Activated CD4-positive, alpha-beta memory T cell treated with anti-CD3 and anti-CD28 coated beads, Interleukin-2, amount 10 ng/mL, durations not matched to agents 7 days and 5 days (primary cell): ENCODE data around the gene SEMA4D. TPM values are rescaled to one million over a fixed set of nuclear protein-coding genes. Genes with fewer than 3 reads are reported as not detected.
A peak's percentile ranks its signal among the peaks of the same experiment; 100 is the strongest.

Experiments
- CTCF ChIA-PET: fragments of 350-600 bp; sonication (Branson Sonifier 250); formaldehyde crosslinking; loops from one replicate; lab custom pipeline; 2021; ENCODE audit warnings: antibody characterized with exemption, inconsistent platforms; lab: Charles Lee
- POLR2A ChIA-PET: fragments of 350-600 bp; sonication (Branson Sonifier 250); formaldehyde crosslinking; loops from one replicate; lab custom pipeline; 2021; ENCODE audit warnings: antibody characterized with exemption; lab: Charles Lee
- DNase-seq: peaks from one replicate; pipeline ENCODE4 v3.0.0-alpha.2; 2020
- H3K27ac Mint-ChIP-seq: one replicate; pipeline ENCODE4 v1.8.0; 2021; ENCODE audit warnings: mild to moderate bottlenecking, mixed read lengths
- H3K27me3 Mint-ChIP-seq: one replicate; pipeline ENCODE4 v1.8.0; 2021; ENCODE audit warnings: mixed read lengths
- H3K36me3 Mint-ChIP-seq: one replicate; pipeline ENCODE4 v1.8.0; 2021; ENCODE audit warnings: low read depth, mixed read lengths
- H3K4me1 Mint-ChIP-seq: one replicate; pipeline ENCODE4 v1.8.0; 2021; ENCODE audit warnings: mixed read lengths
- H3K4me3 Mint-ChIP-seq: one replicate; pipeline ENCODE4 v1.8.0; 2021; ENCODE audit warnings: mild to moderate bottlenecking, mixed read lengths
- H3K9me3 Mint-ChIP-seq: one replicate; pipeline ENCODE4 v1.8.0; 2021; ENCODE audit warnings: mixed read lengths
- total RNA-seq, 2 experiments: library from RNA; stranded (reverse); gene quantifications; one replicate each; pipeline ENCODE4 v1.2.3, GENCODE V29; 2021

Gene SEMA4D
- total RNA-seq, 2 experiments from 2014 or later, result 339 to 350 TPM

GRCh38 chr9:89536600-89536999 lies 38.7 kb upstream of the SEMA4D start:
- CTCF ChIA-PET, result interaction anchor here (1.4 to 2.6 kb wide), 5 partner anchors 12 to 119 kb away, joined by 3 to 33 read pairs (median 6); no protein-coding TSS in a partner anchor
- Mint-ChIP-seq H3K36me3 (no peaks in the 10 kb centered on the region), H3K4me1 (peaks cover 78% of the 10 kb centered on the region), H3K27ac (peak overlapping the region; percentile 90), H3K27me3 (no peaks in the 10 kb centered on the region), H3K9me3 (no peaks in the 10 kb centered on the region), H3K4me3 (peak overlapping the region; percentile 61)
- peak; percentile 55 for DNase-seq
- POLR2A ChIA-PET, result interaction anchor here (0.7 to 11.6 kb wide), 17 partner anchors 9 to 223 kb away, joined by 3 to 124 read pairs (median 4); no protein-coding TSS in a partner anchor

- H3K27me3 Mint-ChIP-seq, result no peaks in the 10 kb centered on the region
- H3K4me3 Mint-ChIP-seq, result peak overlapping the region; percentile 53
- peak overlapping the region; percentile 90 for H3K27ac Mint-ChIP-seq
- ChIA-PET CTCF (interaction anchor here (1.4 to 2.6 kb wide), 5 partner anchors 12 to 118 kb away, joined by 3 to 33 read pairs (median 6); no protein-coding TSS in a partner anchor), POLR2A (interaction anchor here (0.7 to 11.6 kb wide), 15 partner anchors 9 to 223 kb away, joined by 3 to 124 read pairs (median 4); no protein-coding TSS in a partner anchor)
- H3K9me3 Mint-ChIP-seq, result no peaks in the 10 kb centered on the region
- H3K4me1 Mint-ChIP-seq, result peaks cover 81% of the 10 kb centered on the region
- H3K36me3 Mint-ChIP-seq, result no peaks in the 10 kb centered on the region
- peak; percentile 24 for DNase-seq
Measured at GRCh38 chr9:89536145-89536574, 38.2 kb upstream of the SEMA4D start.

- H3K27me3 Mint-ChIP-seq, result no peaks in the 10 kb centered on the region
- ChIA-PET POLR2A (interaction anchor here (0.8 to 11.6 kb wide), 12 partner anchors 8 to 217 kb away, joined by 3 to 124 read pairs (median 5); no protein-coding TSS in a partner anchor), CTCF (interaction anchor here (1.4 to 2.6 kb wide), 5 partner anchors 13 to 118 kb away, joined by 3 to 33 read pairs (median 6); no protein-coding TSS in a partner anchor)
- no peaks in the 10 kb centered on the region for H3K36me3 Mint-ChIP-seq
- H3K27ac Mint-ChIP-seq, result peak overlapping the region; percentile 90
- no peak for DNase-seq
- no peak overlapping the region for H3K4me3 Mint-ChIP-seq
- peaks cover 87% of the 10 kb centered on the region for H3K4me1 Mint-ChIP-seq
- no peaks in the 10 kb centered on the region for H3K9me3 Mint-ChIP-seq
Measured at GRCh38 chr9:89535461-89535860, 37.5 kb upstream of the SEMA4D start.

GRCh38 chr9:89534515-89535287 lies 36.8 kb upstream of the SEMA4D start:
- Mint-ChIP-seq H3K27me3 (no peaks in the 10 kb centered on the region), H3K9me3 (no peaks in the 10 kb centered on the region), H3K36me3 (no peaks in the 10 kb centered on the region), H3K4me3 (peak overlapping the region; percentile 19), H3K4me1 (peaks cover 95% of the 10 kb centered on the region), H3K27ac (peak overlapping the region; percentile 90)
- CTCF ChIA-PET, result interaction anchor here (0.8 to 2.2 kb wide), 4 partner anchors 9 to 117 kb away, joined by 3 to 8 read pairs (median 4); no protein-coding TSS in a partner anchor
- DNase-seq, result no peak
- POLR2A ChIA-PET, result interaction anchor here (0.8 to 11.6 kb wide), 9 partner anchors 7 to 216 kb away, joined by 3 to 124 read pairs (median 9); no protein-coding TSS in a partner anchor

- H3K4me1 Mint-ChIP-seq, result peaks cover 94% of the 10 kb centered on the region
- H3K27ac Mint-ChIP-seq, result peak overlapping the region; percentile 4
- no peak overlapping the region for H3K4me3 Mint-ChIP-seq
- DNase-seq, result no peak
- H3K36me3 Mint-ChIP-seq, result peaks cover under 1% of the 10 kb centered on the region
- ChIA-PET POLR2A (interaction anchor here (1.4 to 11.6 kb wide), 3 partner anchors 12 to 107 kb away, joined by 4 to 124 read pairs (median 9); no protein-coding TSS in a partner anchor), CTCF (interaction anchor here (1.1 to 1.7 kb wide), 2 partner anchors 8 to 16 kb away, joined by 3 to 8 read pairs; no protein-coding TSS in a partner anchor)
- H3K27me3 Mint-ChIP-seq, result no peaks in the 10 kb centered on the region
- H3K9me3 Mint-ChIP-seq, result peaks cover under 1% of the 10 kb centered on the region
Measured at GRCh38 chr9:89533411-89534095, 35.6 kb upstream of the SEMA4D start.

GRCh38 chr9:89532944-89533343 lies 35.0 kb upstream of the SEMA4D start:
- Mint-ChIP-seq H3K27me3 (no peaks in the 10 kb centered on the region), H3K27ac (peak overlapping the region; percentile 27), H3K36me3 (peaks cover 5% of the 10 kb centered on the region), H3K9me3 (peaks cover 6% of the 10 kb centered on the region), H3K4me1 (peaks cover 94% of the 10 kb centered on the region), H3K4me3 (no peak overlapping the region)
- ChIA-PET POLR2A (interaction anchor here (1.4 to 11.6 kb wide), 3 partner anchors 11 to 106 kb away, joined by 4 to 124 read pairs (median 5); no protein-coding TSS in a partner anchor), CTCF (interaction anchor here (5.0 kb wide), 1 partner anchor 16 kb away, joined by 24 read pairs; no protein-coding TSS in a partner anchor)
- DNase-seq, result no peak

GRCh38 chr9:89532478-89532877 lies 34.6 kb upstream of the SEMA4D start:
- DNase-seq, result no peak
- Mint-ChIP-seq H3K4me1 (peaks cover 94% of the 10 kb centered on the region), H3K27ac (peak overlapping the region; percentile 27), H3K27me3 (no peaks in the 10 kb centered on the region), H3K9me3 (peaks cover 7% of the 10 kb centered on the region), H3K4me3 (no peak overlapping the region), H3K36me3 (peaks cover 5% of the 10 kb centered on the region)
- ChIA-PET POLR2A (interaction anchor here (0.8 to 11.6 kb wide), 3 partner anchors 10 to 30 kb away, joined by 3 to 124 read pairs (median 5); no protein-coding TSS in a partner anchor), CTCF (interaction anchor here (5.0 kb wide), 1 partner anchor 17 kb away, joined by 24 read pairs; no protein-coding TSS in a partner anchor)

- Mint-ChIP-seq H3K4me1 (peaks cover 93% of the 10 kb centered on the region), H3K4me3 (no peak overlapping the region), H3K36me3 (peaks cover 9% of the 10 kb centered on the region), H3K9me3 (peaks cover 10% of the 10 kb centered on the region), H3K27ac (no peak overlapping the region), H3K27me3 (no peaks in the 10 kb centered on the region)
- no peak for DNase-seq
- ChIA-PET POLR2A (interaction anchor here (0.8 to 11.6 kb wide), 3 partner anchors 10 to 30 kb away, joined by 3 to 124 read pairs (median 5); no protein-coding TSS in a partner anchor), CTCF (interaction anchor here (5.0 kb wide), 1 partner anchor 17 kb away, joined by 24 read pairs; no protein-coding TSS in a partner anchor)
Measured at GRCh38 chr9:89531766-89532165, 33.9 kb upstream of the SEMA4D start.

GRCh38 chr9:89530726-89531125 lies 32.8 kb upstream of the SEMA4D start:
- Mint-ChIP-seq H3K27ac (no peak overlapping the region), H3K9me3 (peaks cover 10% of the 10 kb centered on the region), H3K4me3 (no peak overlapping the region), H3K4me1 (peaks cover 94% of the 10 kb centered on the region), H3K27me3 (no peaks in the 10 kb centered on the region), H3K36me3 (peaks cover 9% of the 10 kb centered on the region)
- DNase-seq, result no peak
- POLR2A ChIA-PET, result interaction anchor here (3.1 to 11.6 kb wide), 2 partner anchors 9 to 18 kb away, joined by 16 to 124 read pairs; no protein-coding TSS in a partner anchor
- CTCF ChIA-PET, result interaction anchor here (1.1 to 5.0 kb wide), 3 partner anchors 8 to 28 kb away, joined by 3 to 24 read pairs (median 4); no protein-coding TSS in a partner anchor

GRCh38 chr9:89529243-89530035 lies 31.5 kb upstream of the SEMA4D start:
- Mint-ChIP-seq H3K4me1 (peaks cover 94% of the 10 kb centered on the region), H3K9me3 (peaks cover 10% of the 10 kb centered on the region), H3K4me3 (no peak overlapping the region), H3K27ac (peak overlapping the region; percentile 22), H3K27me3 (no peaks in the 10 kb centered on the region), H3K36me3 (peaks cover 9% of the 10 kb centered on the region)
- no peak for DNase-seq
- CTCF ChIA-PET, result interaction anchor here (1.0 to 5.0 kb wide), 7 partner anchors 20 to 121 kb away, joined by 3 to 24 read pairs (median 4); no protein-coding TSS in a partner anchor
- POLR2A ChIA-PET, result interaction anchor here (0.6 to 11.6 kb wide), 10 partner anchors 7 to 218 kb away, joined by 3 to 124 read pairs (median 5); partner anchors contain the start of genes SECISBP2 and SEMA4D

- POLR2A ChIA-PET, result interaction anchor here (0.9 to 3.6 kb wide), 7 partner anchors 7 to 210 kb away, joined by 4 to 16 read pairs (median 10); partner anchors contain the start of genes SECISBP2 and SEMA4D
- Mint-ChIP-seq H3K9me3 (peaks cover 10% of the 10 kb centered on the region), H3K4me3 (no peak overlapping the region), H3K36me3 (peaks cover 9% of the 10 kb centered on the region), H3K27ac (peak overlapping the region; percentile 38), H3K4me1 (peaks cover 95% of the 10 kb centered on the region), H3K27me3 (no peaks in the 10 kb centered on the region)
- CTCF ChIA-PET, result interaction anchor here (1.1 to 5.0 kb wide), 3 partner anchors 21 to 100 kb away, joined by 3 to 24 read pairs (median 4); no protein-coding TSS in a partner anchor
- no peak for DNase-seq
Measured at GRCh38 chr9:89528540-89528939, 30.6 kb upstream of the SEMA4D start.
